ENCODE measurements around the gene CLDN6. TPM values are rescaled to one million over a fixed set of nuclear protein-coding genes. Genes with fewer than 3 reads are reported as not detected.

The CLDN6 gene
- polyA plus RNA-seq, 1 experiment, result 0.07 TPM

GRCh38 chr16:2976201-2976600 is 41.8 kb downstream of the CLDN6 start:
- H3K27me3 ChIP-seq (ENCODE audit: control insufficient read depth, insufficient read depth, low read length), result no peaks in the 10 kb centered on the region
- H3K4me3 ChIP-seq (ENCODE audit: low read depth, low read length), result no peak overlapping the region
- POLR2A ChIA-PET, result no interaction called here
- DNase-seq (ENCODE audit: low read depth, low spot score), result no peak
- CTCF ChIA-PET, result interaction anchor here (1.5 kb wide), 1 partner anchor 14 kb away, joined by 5 read pairs; no protein-coding TSS in a partner anchor
- H3K9me3 ChIP-seq (ENCODE audit: control insufficient read depth, insufficient read depth, low read length), result peaks cover 5% of the 10 kb centered on the region; the same call in 1 of the 2 replicates
- no peak for TF ChIP-seq CTCF (IDR thresholded peaks at IDR 0.05; ENCODE audit: low read depth, low read length)
- no peak overlapping the region for H3K27ac ChIP-seq (ENCODE audit: low read depth, low read length)

DNA sequence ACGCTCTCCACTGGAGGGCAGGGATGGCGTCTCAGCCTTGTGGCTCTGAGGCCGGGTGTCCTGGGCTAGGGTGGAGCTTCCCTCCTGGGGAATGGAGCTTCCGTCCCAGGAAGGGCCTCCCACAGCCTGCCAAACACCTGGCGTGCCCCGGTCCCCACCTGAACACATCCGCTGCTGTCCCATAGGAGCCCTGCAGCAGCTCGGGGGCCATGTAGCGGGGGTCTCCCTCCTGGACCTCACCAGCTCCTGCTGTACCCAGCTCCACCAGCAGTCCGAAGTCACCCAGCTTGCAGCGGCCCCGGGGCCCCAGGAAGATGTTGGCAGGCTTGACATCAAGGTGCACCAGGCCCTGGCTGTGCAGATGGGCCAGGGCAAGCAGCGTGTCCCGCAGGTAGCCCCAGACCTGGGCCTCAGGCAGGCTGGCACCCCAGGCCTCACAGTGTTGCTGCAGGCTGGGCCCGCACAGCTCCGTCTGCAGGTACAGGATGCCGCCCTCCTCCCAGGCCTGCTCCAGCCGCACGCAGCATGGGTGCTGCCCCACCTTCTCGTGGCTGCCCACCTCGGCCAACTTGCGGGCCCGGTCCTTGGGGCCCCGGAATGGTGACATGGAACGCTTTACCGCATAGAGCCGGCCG is 42.7 kb downstream of the CLDN6 start:
- Histone ChIP-seq H3K27me3 (ENCODE audit: control insufficient read depth, insufficient read depth, low read length) (no peaks in the 10 kb centered on the region), H3K27ac (ENCODE audit: low read depth, low read length) (no peak overlapping the region), H3K9me3 (ENCODE audit: control insufficient read depth, insufficient read depth, low read length) (no peaks in the 10 kb centered on the region; the same call in 1 of the 2 replicates), H3K4me3 (ENCODE audit: low read depth, low read length) (no peak overlapping the region)
- ChIA-PET CTCF (interaction anchor here (1.5 kb wide), 1 partner anchor 13 kb away, joined by 5 read pairs; no protein-coding TSS in a partner anchor), POLR2A (no interaction called here)
- TF ChIP-seq CTCF (IDR thresholded peaks at IDR 0.05; ENCODE audit: low read depth, low read length), result no peak
- no peak for DNase-seq (ENCODE audit: low read depth, low spot score)

DNA sequence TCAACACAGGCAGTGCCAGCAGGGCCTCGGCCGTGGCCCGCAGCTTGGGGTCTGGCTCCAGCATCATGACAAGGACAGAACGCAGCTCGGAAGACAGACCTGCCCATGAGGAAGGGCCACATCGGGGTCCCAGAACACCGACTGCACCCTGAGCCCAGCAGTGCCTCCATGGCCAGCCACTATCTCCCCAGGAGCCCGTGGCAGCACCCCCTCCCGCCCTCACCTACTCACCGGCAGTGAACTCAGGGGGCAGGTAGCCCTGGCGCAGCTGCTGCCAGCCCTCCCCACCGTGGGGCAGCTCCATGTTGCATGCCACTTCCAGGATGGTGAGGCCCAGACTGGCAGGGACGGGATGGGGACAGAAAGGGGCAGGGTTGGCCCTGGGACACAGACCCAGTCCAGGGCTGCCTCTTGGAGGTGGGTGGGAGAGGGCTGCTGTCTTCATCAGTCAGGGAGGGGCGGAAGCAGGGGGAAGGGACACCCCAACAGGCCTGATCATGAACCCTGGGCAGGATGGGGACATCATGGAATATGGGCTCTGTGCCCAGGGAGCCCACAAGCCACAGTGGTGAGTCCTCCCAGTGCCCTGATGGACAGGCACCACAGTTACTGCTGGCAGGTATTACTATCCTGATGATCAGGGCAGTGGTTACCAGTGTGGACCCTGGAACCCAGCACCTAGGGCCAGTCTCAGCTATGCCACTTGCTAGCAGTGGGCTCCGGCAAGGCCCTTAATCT is 43.5 kb downstream of the CLDN6 start:
- Histone ChIP-seq H3K4me3 (ENCODE audit: low read depth, low read length) (no peak overlapping the region), H3K27ac (ENCODE audit: low read depth, low read length) (no peak overlapping the region), H3K27me3 (ENCODE audit: control insufficient read depth, insufficient read depth, low read length) (no peaks in the 10 kb centered on the region), H3K9me3 (ENCODE audit: control insufficient read depth, insufficient read depth, low read length) (no peaks in the 10 kb centered on the region; the same call in 1 of the 2 replicates)
- ChIA-PET POLR2A (no interaction called here), CTCF (interaction anchor here (1.5 kb wide), 1 partner anchor 13 kb away, joined by 5 read pairs; no protein-coding TSS in a partner anchor)
- DNase-seq (ENCODE audit: low read depth, low spot score), result no peak
- no peak for TF ChIP-seq CTCF (IDR thresholded peaks at IDR 0.05; ENCODE audit: low read depth, low read length)

DNA sequence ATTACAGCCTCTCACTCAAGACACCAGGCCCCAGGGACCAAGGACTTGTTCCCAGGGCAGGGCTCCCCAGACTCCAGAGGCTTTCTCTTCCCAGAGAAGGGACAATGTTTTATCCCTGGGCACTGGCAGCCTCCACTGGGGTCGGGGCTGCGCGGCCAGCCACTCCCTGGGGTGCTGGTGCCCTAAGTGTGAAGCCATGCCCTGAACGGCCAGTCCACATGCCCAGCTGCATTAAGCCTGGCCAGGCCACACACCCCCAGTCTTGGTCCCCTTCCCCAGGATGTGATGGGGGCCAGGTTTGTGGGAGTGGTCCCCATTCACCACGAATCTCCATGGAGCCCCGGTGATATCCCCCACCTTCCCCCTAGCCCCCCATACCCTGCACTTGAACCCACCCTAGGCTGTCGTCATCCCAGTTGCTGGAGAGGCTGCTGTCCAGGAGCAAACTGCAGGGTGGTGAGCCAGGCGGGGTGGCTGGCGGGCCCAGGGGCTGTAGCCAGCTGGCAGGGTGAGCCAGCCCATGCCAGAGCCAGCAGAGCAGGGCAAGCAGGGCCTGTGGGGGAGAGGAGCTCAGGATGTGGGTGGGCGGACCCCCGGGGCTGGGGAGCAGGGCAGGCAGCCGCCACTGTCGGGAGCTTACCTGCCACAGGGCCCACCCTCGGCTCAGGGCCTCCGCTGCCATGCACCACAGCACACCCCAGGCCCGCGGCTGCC is 44.2 kb downstream of the CLDN6 start:
- ChIA-PET CTCF (interaction anchor here (1.3 kb wide), 1 partner anchor 8 kb away, joined by 3 read pairs; no protein-coding TSS in a partner anchor), POLR2A (no interaction called here)
- Histone ChIP-seq H3K4me3 (ENCODE audit: low read depth, low read length) (no peak overlapping the region), H3K27ac (ENCODE audit: low read depth, low read length) (no peak overlapping the region), H3K27me3 (ENCODE audit: control insufficient read depth, insufficient read depth, low read length) (no peaks in the 10 kb centered on the region), H3K9me3 (ENCODE audit: control insufficient read depth, insufficient read depth, low read length) (no peaks in the 10 kb centered on the region; the same call in 1 of the 2 replicates)
- TF ChIP-seq CTCF (IDR thresholded peaks at IDR 0.05; ENCODE audit: low read depth, low read length), result no peak
- no peak for DNase-seq (ENCODE audit: low read depth, low spot score)
